Measurements from ENCODE around the gene SHTN1. TPM values are rescaled to one million over a fixed set of nuclear protein-coding genes. Genes with fewer than 3 reads are reported as not detected.

The SHTN1 gene
- total and polyA plus RNA-seq, 2 of the 4 experiments (the other 2 are of a cell fraction) = 0.54 to 2.3 TPM

GRCh38 chr10:116886772-116887171, 118.2 kb downstream of the SHTN1 start:
- no peak overlapping the region for H4K5ac ChIP-seq (ENCODE audit: low read depth, low read length)
- H4K91ac ChIP-seq (ENCODE audit: insufficient read depth, low read depth, low read length) = no peak overlapping the region
- H2BK20ac ChIP-seq (ENCODE audit: low read depth, low read length) = no peak overlapping the region
- H2BK15ac ChIP-seq (ENCODE audit: low read depth, low read length) = no peak overlapping the region
- no peak for ATAC-seq (ENCODE audit: low read depth)
- peaks cover 7% of the 10 kb centered on the region for H3K4me1 ChIP-seq (ENCODE audit: control insufficient read depth, insufficient read depth, low read length)
- no peaks in the 10 kb centered on the region for H3K79me1 ChIP-seq (ENCODE audit: low read depth in 1 of 2, low read length in 2 of 2)
- H3K36me3 ChIP-seq (ENCODE audit: control insufficient read depth, insufficient read depth, low read length) = no peaks in the 10 kb centered on the region
- dilution Hi-C loops (cut with HindIII; ENCODE audit: low sequenced_read_pairs, unreplicated experiment) = no loop called here
- 0 out of 2 replicates have a peak overlapping the region, but pooled peaks have one; percentile 2 for H3K4ac ChIP-seq (ENCODE audit: low read depth, low read length)
- peaks cover 13% of the 10 kb centered on the region for H3K9me1 ChIP-seq (ENCODE audit: insufficient read depth, low read length)
- BruUV-seq (replicated peaks) = no TSS peak
- WGBS, 2 experiments (ENCODE audit: extremely low coverage in 2 of 2, insufficient read length in 1 of 2) = no CpG with 5 or more reads among the region's 4 CpGs
- no peaks in the 10 kb centered on the region for H3K9me3 ChIP-seq (ENCODE audit: control insufficient read depth, insufficient read depth, low read length)
- no peak overlapping the region for H3K4me2 ChIP-seq (ENCODE audit: low read depth, low read length)
- no peak overlapping the region for H3K23ac ChIP-seq (ENCODE audit: low read depth, low read length)
- no peak overlapping the region for H2AK5ac ChIP-seq (ENCODE audit: low read depth, low read length)
- H2BK5ac ChIP-seq (ENCODE audit: low read depth, low read length, poor library complexity, severe bottlenecking) = no peak overlapping the region
- no peak overlapping the region for H2AFZ ChIP-seq (replicated peaks; ENCODE audit: low read length, poor library complexity)
- ChIA-PET CTCF (no interaction called here), POLR2A (ENCODE audit: unreplicated experiment) (no interaction called here)
- DNase-seq = no peak
- H3K27ac ChIP-seq (ENCODE audit: insufficient read depth, low read length) = no peak overlapping the region
- no peak overlapping the region for H3K18ac ChIP-seq (ENCODE audit: low read depth, low read length)
- intact Hi-C loops (cut with micrococcal nuclease) = loop anchor here (5.0 kb wide), 1 partner anchor 281 kb away; no protein-coding TSS in a partner anchor
- no peaks in the 10 kb centered on the region for H3K27me3 ChIP-seq (ENCODE audit: control insufficient read depth, insufficient read depth, low read length)
- H4K20me1 ChIP-seq (ENCODE audit: insufficient read depth, low read length) = peaks cover 4% of the 10 kb centered on the region; the same call in 1 of the 2 replicates
- H2BK120ac ChIP-seq (ENCODE audit: low read depth, low read length) = no peak overlapping the region
- H4K8ac ChIP-seq (ENCODE audit: low read depth in 2 of 2, low read length in 2 of 2) = no peak overlapping the region
- H3K4me3 ChIP-seq (ENCODE audit: insufficient read depth, low read depth, low read length) = no peak overlapping the region
- H3K9ac ChIP-seq (ENCODE audit: low read depth, low read length) = no peak overlapping the region
- no peak overlapping the region for H2AK9ac ChIP-seq (replicated peaks; ENCODE audit: low read depth, low read length, poor library complexity)
- no peak overlapping the region for H3K56ac ChIP-seq (ENCODE audit: extremely low read depth, insufficient read depth, low read length)
- no peak for TF ChIP-seq NFE2L2 (IDR thresholded peaks at IDR 0.05; ENCODE audit: low read depth, low read length)
- no peak for TF ChIP-seq RCOR1 (IDR thresholded peaks at IDR 0.05; ENCODE audit: insufficient replicate concordance, low read length)
- TF ChIP-seq, protein P1, sequence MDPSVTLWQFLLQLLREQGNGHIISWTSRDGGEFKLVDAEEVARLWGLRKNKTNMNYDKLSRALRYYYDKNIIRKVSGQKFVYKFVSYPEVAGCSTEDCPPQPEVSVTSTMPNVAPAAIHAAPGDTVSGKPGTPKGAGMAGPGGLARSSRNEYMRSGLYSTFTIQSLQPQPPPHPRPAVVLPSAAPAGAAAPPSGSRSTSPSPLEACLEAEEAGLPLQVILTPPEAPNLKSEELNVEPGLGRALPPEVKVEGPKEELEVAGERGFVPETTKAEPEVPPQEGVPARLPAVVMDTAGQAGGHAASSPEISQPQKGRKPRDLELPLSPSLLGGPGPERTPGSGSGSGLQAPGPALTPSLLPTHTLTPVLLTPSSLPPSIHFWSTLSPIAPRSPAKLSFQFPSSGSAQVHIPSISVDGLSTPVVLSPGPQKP (IDR thresholded peaks at IDR 0.05; ENCODE audit: borderline replicate concordance, low read depth, low read length) = no peak
- no peak for TF ChIP-seq MXI1 (IDR thresholded peaks at IDR 0.05; ENCODE audit: borderline replicate concordance, low read depth, low read length)
- no peak for TF ChIP-seq MAFK (IDR thresholded peaks at IDR 0.05; ENCODE audit: low read depth, low read length)
- TF ChIP-seq, protein P2, sequence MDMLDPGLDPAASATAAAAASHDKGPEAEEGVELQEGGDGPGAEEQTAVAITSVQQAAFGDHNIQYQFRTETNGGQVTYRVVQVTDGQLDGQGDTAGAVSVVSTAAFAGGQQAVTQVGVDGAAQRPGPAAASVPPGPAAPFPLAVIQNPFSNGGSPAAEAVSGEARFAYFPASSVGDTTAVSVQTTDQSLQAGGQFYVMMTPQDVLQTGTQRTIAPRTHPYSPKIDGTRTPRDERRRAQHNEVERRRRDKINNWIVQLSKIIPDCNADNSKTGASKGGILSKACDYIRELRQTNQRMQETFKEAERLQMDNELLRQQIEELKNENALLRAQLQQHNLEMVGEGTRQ (IDR thresholded peaks at IDR 0.05; ENCODE audit: low read depth, low read length) = no peak
- no peak for TF ChIP-seq CEBPB (IDR thresholded peaks at IDR 0.05; ENCODE audit: low read depth, low read length)
- TF ChIP-seq POLR2A (IDR thresholded peaks at IDR 0.05; ENCODE audit: low read depth, low read length) = no peak
- TF ChIP-seq RFX5 (IDR thresholded peaks at IDR 0.05; ENCODE audit: low read depth, low read length) = no peak
- TF ChIP-seq RAD21 (IDR thresholded peaks at IDR 0.05; ENCODE audit: low read length) = no peak
- no peak for TF ChIP-seq SMC3 (IDR thresholded peaks at IDR 0.05; ENCODE audit: low read depth, low read length)
- TF ChIP-seq MAZ (IDR thresholded peaks at IDR 0.05; ENCODE audit: borderline replicate concordance, low read depth, low read length) = no peak
- no peak for TF ChIP-seq BHLHE40 (IDR thresholded peaks at IDR 0.05; ENCODE audit: low read depth, low read length)
- TF ChIP-seq, protein P3, sequence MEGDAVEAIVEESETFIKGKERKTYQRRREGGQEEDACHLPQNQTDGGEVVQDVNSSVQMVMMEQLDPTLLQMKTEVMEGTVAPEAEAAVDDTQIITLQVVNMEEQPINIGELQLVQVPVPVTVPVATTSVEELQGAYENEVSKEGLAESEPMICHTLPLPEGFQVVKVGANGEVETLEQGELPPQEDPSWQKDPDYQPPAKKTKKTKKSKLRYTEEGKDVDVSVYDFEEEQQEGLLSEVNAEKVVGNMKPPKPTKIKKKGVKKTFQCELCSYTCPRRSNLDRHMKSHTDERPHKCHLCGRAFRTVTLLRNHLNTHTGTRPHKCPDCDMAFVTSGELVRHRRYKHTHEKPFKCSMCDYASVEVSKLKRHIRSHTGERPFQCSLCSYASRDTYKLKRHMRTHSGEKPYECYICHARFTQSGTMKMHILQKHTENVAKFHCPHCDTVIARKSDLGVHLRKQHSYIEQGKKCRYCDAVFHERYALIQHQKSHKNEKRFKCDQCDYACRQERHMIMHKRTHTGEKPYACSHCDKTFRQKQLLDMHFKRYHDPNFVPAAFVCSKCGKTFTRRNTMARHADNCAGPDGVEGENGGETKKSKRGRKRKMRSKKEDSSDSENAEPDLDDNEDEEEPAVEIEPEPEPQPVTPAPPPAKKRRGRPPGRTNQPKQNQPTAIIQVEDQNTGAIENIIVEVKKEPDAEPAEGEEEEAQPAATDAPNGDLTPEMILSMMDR (conservative IDR thresholded peaks at IDR 0.05; ENCODE audit: low read depth, low read length) = no peak
- no peak overlapping the region for H3K14ac ChIP-seq (replicated peaks; ENCODE audit: low read depth, low read length)
- in situ Hi-C loops (cut with MboI; ENCODE audit: low sequenced_read_pairs) = no loop called here
